GM21529 (cell line): ENCODE data around the gene ACSL6.

Experiments used
- ATAC-seq: cut with Tn5 transposase; IDR thresholded peaks from one replicate; pipeline ENCODE4 v1.9.1; 2021; ENCODE audit not compliant: unreplicated experiment

ACSL6 gene

GRCh38 chr5:132001647-132002561 is 9.6 kb downstream of the ACSL6 start:
- ATAC-seq = no peak

GRCh38 chr5:132000677-132001453 is 10.6 kb downstream of the ACSL6 start:
- ATAC-seq = no peak

GRCh38 chr5:132000241-132000490 is 11.3 kb downstream of the ACSL6 start:
- no peak for ATAC-seq

- no peak for ATAC-seq
These were observed 11.8 kb downstream of the ACSL6 start for GRCh38 chr5:131999441-132000240.

- ATAC-seq = no peak
These were observed 12.4 kb downstream of the ACSL6 start for GRCh38 chr5:131999041-131999440.

- no peak for ATAC-seq
These were observed 12.9 kb downstream of the ACSL6 start for GRCh38 chr5:131998431-131999040.

- no peak for ATAC-seq
These were observed 13.7 kb downstream of the ACSL6 start for GRCh38 chr5:131997727-131998117.

GRCh38 chr5:131997026-131997726 is 14.3 kb downstream of the ACSL6 start:
- ATAC-seq = no peak

- no peak for ATAC-seq
These were observed 15.0 kb downstream of the ACSL6 start for GRCh38 chr5:131996210-131997025.

GRCh38 chr5:131994533-131995226 is 16.8 kb downstream of the ACSL6 start:
- ATAC-seq = no peak

GRCh38 chr5:131994090-131994489 is 17.4 kb downstream of the ACSL6 start:
- no peak for ATAC-seq

- ATAC-seq = no peak
These were observed 17.8 kb downstream of the ACSL6 start for GRCh38 chr5:131993676-131994075.

- no peak for ATAC-seq
These were observed 19.1 kb downstream of the ACSL6 start for GRCh38 chr5:131992370-131992769.

GRCh38 chr5:131991593-131992324 is 19.7 kb downstream of the ACSL6 start:
- no peak for ATAC-seq

GRCh38 chr5:131990716-131991115 is 20.7 kb downstream of the ACSL6 start:
- no peak for ATAC-seq

GRCh38 chr5:131988601-131989000 is 22.9 kb downstream of the ACSL6 start:
- no peak for ATAC-seq

GRCh38 chr5:131987251-131987650 is 24.2 kb downstream of the ACSL6 start:
- ATAC-seq = no peak

GRCh38 chr5:131986161-131986912 is 25.1 kb downstream of the ACSL6 start:
- ATAC-seq = no peak
